ENCODE data around the gene DNLZ. TPM values are rescaled to one million over a fixed set of nuclear protein-coding genes. Genes with fewer than 3 reads are reported as not detected.

The DNLZ gene
- total RNA-seq, 4 donors from 2014 or later = 16.2 to 58.4 (median 23.1) TPM

DNA sequence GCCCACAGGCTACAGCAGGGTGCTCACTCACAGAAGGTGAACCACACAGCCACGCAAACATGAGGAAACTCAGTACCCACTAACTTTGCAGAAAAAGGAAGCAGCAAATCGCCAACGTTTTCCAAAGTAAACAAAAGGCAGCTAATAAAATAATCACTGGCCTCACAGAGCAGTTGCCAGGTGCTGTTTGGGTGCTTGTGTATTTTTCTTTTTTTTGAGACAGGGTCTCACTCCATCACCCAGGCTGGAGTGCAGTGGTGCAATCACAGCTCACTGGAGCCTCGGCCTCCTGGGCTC lies 32.6 kb upstream of the DNLZ start:
- H3K27me3 ChIP-seq = no peaks in the 10 kb centered on the region
- intact Hi-C loops (cut with DNase I) = no loop called here
- 87 to 89% methylated on average over 4 of the region's 4 CpGs for WGBS, 2 donors
- TF ChIP-seq POLR2A (IDR thresholded peaks at IDR 0.05) = no peak
- TF ChIP-seq, protein P1, sequence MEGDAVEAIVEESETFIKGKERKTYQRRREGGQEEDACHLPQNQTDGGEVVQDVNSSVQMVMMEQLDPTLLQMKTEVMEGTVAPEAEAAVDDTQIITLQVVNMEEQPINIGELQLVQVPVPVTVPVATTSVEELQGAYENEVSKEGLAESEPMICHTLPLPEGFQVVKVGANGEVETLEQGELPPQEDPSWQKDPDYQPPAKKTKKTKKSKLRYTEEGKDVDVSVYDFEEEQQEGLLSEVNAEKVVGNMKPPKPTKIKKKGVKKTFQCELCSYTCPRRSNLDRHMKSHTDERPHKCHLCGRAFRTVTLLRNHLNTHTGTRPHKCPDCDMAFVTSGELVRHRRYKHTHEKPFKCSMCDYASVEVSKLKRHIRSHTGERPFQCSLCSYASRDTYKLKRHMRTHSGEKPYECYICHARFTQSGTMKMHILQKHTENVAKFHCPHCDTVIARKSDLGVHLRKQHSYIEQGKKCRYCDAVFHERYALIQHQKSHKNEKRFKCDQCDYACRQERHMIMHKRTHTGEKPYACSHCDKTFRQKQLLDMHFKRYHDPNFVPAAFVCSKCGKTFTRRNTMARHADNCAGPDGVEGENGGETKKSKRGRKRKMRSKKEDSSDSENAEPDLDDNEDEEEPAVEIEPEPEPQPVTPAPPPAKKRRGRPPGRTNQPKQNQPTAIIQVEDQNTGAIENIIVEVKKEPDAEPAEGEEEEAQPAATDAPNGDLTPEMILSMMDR (IDR thresholded peaks at IDR 0.05) = no peak
- H3K4me3 ChIP-seq (replicated peaks in 1 of 3) = no peak overlapping the region
- H3K27ac ChIP-seq = no peak overlapping the region
- no peaks in the 10 kb centered on the region for H3K9me3 ChIP-seq
- no peak for DNase-seq
- H3K36me3 ChIP-seq = peaks cover 16 to 50% of the 10 kb centered on the region in 2 donors
- peaks cover 16 to 17% of the 10 kb centered on the region in 2 donors for H3K4me1 ChIP-seq

DNA sequence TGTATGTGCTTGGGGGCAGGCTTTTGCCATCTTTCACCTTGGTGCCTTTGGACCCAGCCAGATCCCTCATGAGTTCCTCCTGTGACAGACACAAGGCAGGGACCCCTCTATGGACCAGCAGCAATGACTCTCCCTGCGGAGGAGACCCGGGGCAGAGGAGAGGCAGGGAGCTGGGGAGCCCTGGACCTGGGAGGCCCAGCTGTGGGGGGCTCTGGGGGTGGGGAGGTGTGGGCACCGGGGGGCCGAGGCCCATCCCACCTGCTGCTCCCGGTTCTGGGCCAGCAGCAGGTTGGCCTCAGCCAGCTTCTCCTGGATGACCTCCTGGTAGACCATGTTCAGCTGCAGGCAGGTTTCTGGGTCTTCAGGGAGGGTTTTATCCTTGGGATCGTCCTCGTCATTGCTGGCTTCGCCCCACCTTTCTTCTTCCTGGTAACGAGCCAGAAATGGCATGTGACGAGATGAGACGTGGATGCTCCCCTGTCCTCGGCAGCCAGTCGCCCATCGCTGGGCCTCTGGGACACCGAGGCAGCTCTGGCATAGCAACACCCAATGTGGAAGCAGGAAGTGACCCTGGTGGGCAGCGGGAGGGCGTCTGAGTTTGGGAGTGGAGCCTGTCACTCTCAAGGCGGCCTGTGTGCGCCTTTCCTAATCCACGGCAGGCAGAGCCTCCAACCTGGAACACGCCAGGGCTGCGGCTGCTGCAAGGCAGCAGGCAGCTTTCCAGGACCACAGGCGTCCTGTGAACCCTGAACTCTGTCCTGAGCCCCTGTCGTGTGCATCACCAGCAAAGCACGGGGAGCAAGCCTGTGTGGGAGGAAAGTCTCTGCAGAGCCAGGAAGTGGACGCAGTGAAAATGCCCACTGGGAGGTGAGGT lies 32.0 kb upstream of the DNLZ start:
- TF ChIP-seq, protein P1 (IDR thresholded peaks at IDR 0.05) = no peak
- TF ChIP-seq POLR2A (IDR thresholded peaks at IDR 0.05) = no peak
- no peak overlapping the region for H3K27ac ChIP-seq
- DNase-seq = no peak
- no peaks in the 10 kb centered on the region for H3K9me3 ChIP-seq
- H3K36me3 ChIP-seq = peaks cover 16 to 50% of the 10 kb centered on the region in 2 donors
- peaks cover 14 to 15% of the 10 kb centered on the region in 2 donors for H3K4me1 ChIP-seq
- 92 to 96% methylated on average over 16 to 26 of the region's 26 CpGs for WGBS, 2 donors
- intact Hi-C loops (cut with DNase I) = no loop called here
- no peaks in the 10 kb centered on the region for H3K27me3 ChIP-seq
- H3K4me3 ChIP-seq (replicated peaks in 1 of 3) = no peak overlapping the region

DNA sequence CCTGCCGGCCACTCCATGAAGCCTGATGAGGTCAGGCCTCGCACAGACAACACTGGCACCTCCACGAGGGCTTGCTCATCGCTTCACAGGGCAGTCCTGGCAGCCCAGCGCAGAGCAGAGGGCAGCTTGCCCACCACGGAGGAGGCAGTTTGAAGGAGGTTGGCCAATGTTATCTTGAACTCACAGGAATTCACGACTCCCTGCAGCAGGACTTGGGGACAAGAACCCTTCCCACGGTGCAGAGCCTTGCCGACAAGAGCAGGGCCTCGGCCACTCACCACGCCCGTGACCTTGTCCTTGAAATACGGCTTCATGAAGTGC lies 31.4 kb upstream of the DNLZ start:
- Histone ChIP-seq H3K9me3 (no peaks in the 10 kb centered on the region), H3K36me3 (peaks cover 16 to 50% of the 10 kb centered on the region in 2 donors), H3K27me3 (no peaks in the 10 kb centered on the region), H3K4me3 (replicated peaks in 1 of 3) (no peak overlapping the region), H3K4me1 (peaks cover 10 to 12% of the 10 kb centered on the region in 2 donors), H3K27ac (no peak overlapping the region)
- WGBS, 2 donors = 93 to 94% methylated on average over 12 of the region's 13 CpGs
- intact Hi-C loops (cut with DNase I) = no loop called here
- TF ChIP-seq POLR2A (IDR thresholded peaks at IDR 0.05) = no peak
- TF ChIP-seq, protein P1 (IDR thresholded peaks at IDR 0.05) = no peak
- DNase-seq = no peak

DNA sequence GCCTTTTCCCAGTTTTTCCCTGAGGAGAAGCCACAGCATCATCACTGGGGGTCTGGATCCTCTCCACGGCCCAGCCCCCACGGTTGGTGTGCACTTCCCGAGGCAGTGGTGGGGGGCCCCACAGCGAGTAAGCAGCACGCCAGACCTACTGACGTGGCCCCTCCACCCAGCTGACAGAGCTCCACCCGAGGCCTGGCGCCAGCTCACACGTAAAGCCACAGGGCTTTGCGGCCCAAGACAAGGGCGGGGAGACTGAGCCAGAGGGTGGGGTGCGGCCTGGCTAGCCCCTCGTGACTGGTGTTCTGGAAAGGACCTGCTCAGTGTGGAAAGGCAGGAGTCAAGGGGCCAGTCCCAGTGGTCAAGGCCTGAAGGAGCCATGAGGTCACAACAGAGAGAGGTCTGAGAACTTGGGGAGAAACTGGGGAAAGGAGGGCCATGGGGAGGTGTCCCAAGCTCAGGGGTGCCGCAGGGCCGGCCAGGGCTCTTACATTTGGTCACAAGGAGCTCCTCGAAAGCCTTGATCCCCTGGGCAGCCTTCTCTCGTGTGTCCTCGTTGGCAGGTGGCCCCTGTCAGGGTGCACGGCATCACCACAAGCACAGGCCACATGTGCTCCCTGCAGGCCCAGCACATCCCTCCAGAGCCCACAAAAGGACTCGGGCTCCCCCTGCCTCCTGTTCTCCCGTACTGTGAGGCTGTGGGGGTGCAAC lies 30.9 kb upstream of the DNLZ start:
- WGBS, 2 donors = 88 to 99% methylated on average over 10 to 20 of the region's 21 CpGs
- no peak for TF ChIP-seq POLR2A (IDR thresholded peaks at IDR 0.05)
- TF ChIP-seq, protein P1 (IDR thresholded peaks at IDR 0.05) = no peak
- no peak for DNase-seq
- peaks cover 10 to 11% of the 10 kb centered on the region in 2 donors for H3K4me1 ChIP-seq
- peaks cover 16 to 52% of the 10 kb centered on the region in 2 donors for H3K36me3 ChIP-seq
- intact Hi-C loops (cut with DNase I) = no loop called here
- H3K27ac ChIP-seq = no peak overlapping the region
- H3K27me3 ChIP-seq = no peaks in the 10 kb centered on the region
- H3K4me3 ChIP-seq (replicated peaks in 1 of 3) = no peak overlapping the region
- H3K9me3 ChIP-seq = no peaks in the 10 kb centered on the region

DNA sequence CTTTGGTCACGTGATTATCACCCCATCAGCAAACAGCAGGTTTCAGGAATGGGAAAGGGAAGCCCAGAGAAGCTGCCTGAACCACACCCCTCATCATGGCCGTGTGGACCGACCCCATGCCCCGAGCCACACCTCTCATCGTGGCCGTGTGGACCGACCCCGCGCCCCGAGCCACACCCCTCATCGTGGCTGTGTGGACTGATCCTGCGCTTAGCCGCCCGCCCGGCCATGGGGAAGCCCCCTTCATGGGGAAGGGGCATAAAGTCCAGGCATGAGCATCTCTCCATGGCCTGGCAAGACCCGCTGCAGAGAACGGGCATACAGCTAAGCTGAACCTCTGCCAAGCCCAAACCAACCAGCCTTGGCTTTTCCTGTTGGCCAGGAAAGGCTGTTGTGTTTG lies 30.0 kb upstream of the DNLZ start:
- Histone ChIP-seq H3K4me1 (peaks cover under 1 to 2% of the 10 kb centered on the region in 2 donors), H3K9me3 (no peaks in the 10 kb centered on the region), H3K27ac (no peak overlapping the region), H3K36me3 (peaks cover 18 to 62% of the 10 kb centered on the region in 2 donors), H3K27me3 (no peaks in the 10 kb centered on the region), H3K4me3 (replicated peaks in 1 of 3) (no peak overlapping the region)
- no peak for DNase-seq
- WGBS, 2 donors = 89 to 91% methylated on average over 16 to 17 of the region's 17 CpGs
- no peak for TF ChIP-seq POLR2A (IDR thresholded peaks at IDR 0.05)
- TF ChIP-seq, protein P1 (IDR thresholded peaks at IDR 0.05) = no peak
- intact Hi-C loops (cut with DNase I) = no loop called here

Data from thyroid gland (tissue), 4 donors.